ENCODE results near the gene TBC1D4.

DNA sequence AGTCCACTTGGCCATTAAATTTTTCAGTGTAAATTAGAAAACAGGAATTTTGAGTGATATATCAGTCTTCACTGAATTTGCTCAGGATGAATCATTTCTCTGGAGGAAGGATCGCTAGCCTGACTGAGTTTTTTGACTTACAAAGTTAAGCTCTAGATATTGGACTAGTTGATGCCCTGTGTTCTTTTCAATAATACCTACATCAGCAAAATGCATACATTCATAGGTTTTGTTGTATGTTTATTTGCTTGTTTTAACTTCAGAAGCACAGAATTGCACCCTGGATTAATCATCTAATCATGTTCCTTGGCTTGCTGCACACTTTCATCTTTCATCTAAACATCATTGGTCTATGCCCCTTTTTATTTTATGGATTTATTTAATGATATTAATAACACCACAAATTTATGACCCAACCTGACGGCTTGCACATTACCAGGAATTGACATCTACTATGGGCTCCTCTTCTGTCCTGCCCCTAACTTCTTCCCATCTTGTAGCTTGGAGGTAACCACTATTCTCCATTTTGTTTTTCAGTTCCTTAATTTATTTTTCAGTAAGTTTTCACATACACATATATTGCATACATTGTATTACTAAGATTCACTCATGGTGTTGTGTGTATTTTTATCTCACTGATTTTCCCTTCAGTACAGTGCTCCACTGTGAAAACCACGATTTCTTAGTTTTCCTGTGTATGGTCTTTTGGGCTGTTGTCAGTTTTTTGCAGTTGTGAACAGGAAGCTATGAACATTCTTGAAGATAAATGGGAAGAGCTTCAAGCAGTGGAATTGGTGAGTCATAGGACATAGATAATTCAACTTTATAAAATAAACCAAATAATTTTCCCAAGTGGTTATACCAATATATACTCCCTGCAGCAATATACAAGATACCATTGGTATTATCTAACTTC is 32.4 kb upstream of the TBC1D4 start:
- no peak for TF ChIP-seq CTCF (IDR thresholded peaks at IDR 0.05)
- TF ChIP-seq POLR2A (IDR thresholded peaks at IDR 0.05): no peak
